ENCODE data around the gene TNNT3.
"Not testable (repeated sequence)": the region's sequence is repeated elsewhere in the genome, so short reads cannot be mapped to it uniquely, and the experiment has no call there.

The TNNT3 gene

DNA sequence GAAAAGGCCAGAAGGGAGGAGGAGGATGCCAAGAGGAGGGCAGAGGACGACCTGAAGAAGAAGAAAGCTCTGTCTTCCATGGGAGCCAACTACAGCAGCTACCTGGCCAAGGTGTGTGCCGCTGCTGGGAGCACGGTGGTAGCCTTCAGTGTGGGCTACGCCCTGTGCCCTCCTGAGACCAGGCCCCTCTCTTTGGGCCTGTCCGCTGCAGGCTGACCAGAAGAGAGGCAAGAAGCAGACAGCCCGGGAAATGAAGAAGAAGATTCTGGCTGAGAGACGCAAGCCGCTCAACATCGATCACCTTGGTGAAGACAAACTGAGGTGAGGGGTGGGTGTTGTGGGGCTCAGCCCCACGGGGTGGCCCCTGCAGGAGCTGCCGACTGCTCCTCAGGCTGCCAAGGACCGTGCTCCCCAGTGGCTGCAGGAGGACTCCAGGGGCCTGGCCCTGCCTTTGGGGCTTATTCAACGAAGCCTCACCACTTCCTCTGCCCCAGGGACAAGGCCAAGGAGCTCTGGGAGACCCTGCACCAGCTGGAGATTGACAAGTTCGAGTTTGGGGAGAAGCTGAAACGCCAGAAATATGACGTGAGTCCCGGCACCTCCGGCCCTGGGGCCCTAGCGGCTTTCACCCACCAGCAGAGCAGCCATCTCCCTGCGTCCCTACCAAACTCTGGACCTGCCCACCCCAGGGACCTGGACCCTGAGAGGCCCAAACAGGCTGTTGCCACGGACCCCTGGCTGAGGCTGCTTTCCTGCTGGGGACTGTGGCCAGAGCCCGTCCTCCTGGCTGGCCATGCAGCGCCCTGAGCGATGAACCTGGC lies 15.0 kb downstream of the TNNT3 start:
- DNase-seq (ENCODE audit: low read depth, low spot score), result no peak

DNA sequence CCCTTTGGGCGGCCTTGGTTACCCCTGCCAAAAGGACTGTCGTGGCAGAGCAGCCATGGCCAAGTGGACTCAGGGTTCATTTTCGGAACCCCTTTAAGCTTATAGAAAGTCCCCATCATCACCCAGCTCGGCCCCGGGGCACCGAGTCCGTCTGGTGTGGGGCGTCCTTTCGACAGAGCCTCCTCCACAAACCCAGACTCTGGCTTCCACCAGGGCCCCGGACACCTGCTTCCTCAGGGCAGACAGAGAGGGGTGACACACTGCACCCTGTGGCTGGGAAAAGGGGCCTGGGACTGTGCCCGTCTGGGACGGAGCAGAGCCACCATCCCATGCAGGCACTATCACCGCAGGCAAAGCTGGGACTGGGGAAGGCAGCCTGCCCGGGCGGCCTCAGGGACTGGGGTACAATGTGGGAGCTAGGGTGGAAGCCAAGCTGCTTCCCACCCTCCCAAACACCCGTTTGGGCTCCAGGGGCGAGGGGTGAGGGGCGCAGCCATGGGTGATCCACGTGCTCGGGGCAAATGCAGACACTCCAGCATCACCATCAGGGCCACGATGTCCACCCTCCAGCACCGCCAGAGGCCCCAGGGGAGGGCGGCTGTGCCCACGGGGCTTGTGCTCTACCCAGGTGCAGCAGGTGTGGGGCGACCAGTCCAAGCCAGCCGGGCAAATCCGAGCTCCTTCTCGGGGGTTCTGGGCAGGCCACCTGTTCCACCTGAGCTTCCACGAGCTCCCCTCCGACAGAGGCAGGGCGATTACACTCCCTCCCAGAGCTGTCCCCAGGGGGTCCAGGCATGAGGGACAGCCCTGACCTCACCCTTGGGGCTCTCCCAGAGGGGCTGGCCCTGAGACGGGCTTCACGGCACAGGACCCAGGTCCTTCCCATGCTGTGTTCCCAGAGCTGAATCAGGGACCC lies 15.9 kb downstream of the TNNT3 start:
- no peak for DNase-seq (ENCODE audit: low read depth, low spot score)

DNA sequence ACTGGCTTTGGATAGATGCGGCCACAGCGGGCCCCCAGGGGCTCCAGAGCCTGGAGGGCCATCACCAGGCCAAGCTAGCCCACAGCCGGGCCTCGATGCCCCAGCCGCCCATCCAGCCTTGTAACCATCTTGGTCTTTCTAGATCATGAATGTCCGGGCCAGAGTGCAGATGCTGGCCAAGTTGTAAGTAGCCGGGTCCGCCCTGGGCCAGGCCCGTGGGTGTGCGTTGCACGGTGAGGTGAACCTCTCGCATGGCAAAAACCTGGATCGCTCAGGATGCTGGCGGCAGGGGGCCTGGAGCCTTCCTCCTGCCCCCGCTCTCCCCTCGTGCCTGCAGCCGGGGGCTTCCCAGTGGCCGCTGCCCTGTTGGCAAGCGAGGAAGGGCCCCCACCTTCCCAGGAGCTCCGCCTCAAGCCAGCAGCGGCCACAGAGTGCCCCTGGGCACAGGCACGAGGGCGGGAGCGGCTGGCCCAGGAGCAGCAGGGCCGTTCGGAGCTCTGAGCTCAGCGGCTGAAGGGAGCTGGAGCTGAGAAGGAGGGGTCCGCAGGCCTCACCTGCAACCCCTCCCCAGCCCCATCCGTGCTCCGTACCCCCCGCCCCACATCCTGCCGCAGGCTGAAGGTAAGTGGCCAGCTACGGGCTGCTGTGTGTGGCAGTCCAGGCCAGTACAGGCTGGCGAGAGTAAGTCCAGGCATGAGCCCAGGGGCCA lies 16.7 kb downstream of the TNNT3 start:
- DNase-seq (ENCODE audit: low read depth, low spot score), result no peak

- DNase-seq (ENCODE audit: low read depth, low spot score), result no peak
These were observed 17.5 kb downstream of the TNNT3 start for GRCh38 chr11:1936781-1937615.

DNA sequence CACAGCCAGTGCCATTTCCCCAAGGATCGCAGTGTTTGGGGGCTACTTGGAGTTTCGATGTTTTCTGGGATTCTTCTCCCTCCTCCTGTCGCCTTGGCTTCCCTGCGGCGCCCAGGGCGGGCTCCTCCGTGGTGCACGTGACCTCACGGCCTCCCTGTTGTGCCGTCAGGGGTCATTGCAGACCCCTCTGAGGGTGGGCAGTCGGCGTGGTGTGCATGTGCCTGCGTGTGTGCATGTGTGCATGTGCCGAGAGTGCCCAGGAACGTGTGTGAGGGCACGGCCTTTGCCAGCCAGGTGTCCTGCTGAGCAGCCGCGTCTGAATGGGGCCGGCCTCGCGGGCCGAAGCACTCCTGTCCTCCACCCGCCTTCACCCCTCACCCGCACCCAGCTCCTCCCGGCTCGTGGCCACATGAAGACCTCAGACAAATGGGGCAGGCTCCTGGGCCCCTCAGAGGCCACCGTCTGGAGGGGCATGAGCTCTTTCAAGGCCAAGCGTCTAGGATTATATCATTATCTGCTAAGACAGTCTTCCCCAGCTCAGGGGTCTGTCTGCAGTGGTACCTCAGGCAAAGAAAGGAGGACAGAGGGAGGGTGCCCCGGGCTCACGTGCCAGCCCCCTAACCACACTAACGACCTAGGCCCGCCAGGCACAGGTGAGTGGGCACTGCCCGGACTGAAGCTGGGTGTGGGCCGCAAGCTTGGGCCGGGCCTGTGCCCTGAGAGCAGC lies 18.3 kb downstream of the TNNT3 start:
- DNase-seq (ENCODE audit: low read depth, low spot score), result no peak

DNA sequence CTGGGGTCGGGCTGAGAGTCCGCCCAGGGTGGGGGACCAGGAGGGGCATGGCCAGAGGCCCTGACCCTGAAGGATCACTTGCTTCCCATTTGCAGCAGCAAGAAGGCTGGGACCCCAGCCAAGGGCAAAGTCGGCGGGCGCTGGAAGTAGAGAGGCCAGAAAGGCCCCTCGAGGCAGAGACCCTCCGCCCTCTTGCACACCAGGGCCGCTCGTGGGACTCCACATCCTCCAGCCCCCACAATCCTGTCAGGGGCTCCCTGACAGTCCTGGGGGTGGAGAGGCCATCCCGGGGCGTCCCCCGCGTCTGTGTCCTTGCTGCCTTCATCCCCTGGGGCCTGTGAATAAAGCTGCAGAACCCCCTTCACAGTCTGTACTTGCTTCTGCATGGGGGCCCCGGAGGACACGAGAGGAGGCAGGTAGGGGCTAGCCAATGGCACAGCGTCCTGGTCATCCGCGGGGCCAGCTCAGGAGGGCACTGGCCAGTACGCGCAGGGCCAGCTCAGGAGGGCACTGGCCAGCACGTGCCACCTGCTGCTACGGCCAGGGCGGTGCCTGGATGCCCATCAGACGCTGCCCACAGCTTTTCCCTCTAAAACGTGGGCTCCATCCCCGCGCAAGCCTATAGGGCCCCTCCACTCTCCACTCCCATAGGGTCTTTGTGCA lies 19.0 kb downstream of the TNNT3 start:
- no peak for DNase-seq (ENCODE audit: low read depth, low spot score)

- no peak for DNase-seq (ENCODE audit: low read depth, low spot score)
These were observed 19.6 kb downstream of the TNNT3 start for GRCh38 chr11:1939006-1939625.

GRCh38 chr11:1939788-1940187 lies 20.3 kb downstream of the TNNT3 start:
- DNase-seq (ENCODE audit: low read depth, low spot score), result not testable (repeated sequence)

DNA sequence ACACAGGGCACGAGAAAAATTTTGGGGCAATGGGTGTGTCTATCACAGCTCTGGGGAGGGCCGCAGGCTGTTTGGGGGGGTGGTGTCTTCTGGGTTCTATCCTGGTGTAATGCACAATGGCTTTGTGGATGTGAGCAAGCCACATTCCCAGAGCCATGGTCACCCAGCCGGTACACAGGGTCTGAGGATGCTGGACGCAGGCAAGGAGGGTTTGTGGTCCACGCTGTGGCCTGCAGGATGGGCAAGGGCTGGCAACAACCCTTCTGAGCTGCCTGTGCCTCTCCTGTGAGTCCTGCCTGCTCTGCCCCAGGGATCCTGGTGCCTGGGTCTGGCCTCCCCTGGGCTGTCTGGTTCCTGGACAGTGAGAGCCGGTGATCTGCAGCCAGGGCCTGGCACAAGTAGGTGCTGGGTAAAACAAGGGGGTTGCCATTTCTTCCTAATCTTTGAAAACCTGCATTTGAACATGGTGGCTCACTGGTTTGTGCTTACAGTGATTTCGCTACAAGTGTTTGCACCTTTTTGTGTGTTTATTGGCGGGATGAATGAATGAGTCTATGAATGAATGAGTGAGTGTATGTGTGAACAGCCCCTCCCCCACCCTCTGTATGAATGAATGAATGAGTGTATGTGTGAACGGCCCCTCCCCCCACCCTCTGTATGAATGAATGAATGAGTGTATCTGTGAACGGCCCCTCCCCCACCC lies 23.2 kb downstream of the TNNT3 start:
- DNase-seq (ENCODE audit: low read depth, low spot score), result no peak

DNA sequence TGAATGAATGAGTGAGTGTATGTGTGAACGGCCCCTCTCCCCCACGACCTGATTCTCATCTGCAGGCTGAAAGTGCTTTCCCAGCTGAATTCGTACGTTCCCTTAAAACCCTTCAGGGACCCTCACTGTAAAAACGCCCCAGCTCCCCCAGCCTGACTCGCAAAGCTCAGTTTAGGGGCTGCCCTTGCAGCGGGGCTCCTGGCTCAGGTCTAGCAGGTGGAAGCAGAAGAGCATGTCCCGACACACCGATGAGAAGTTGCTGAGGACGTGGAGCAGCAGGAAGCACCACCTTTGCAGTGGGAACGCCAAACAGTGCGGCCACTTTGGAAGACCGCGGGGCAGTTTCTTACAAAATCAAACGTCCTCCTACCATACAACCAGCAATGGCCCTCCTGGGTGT lies 24.1 kb downstream of the TNNT3 start:
- DNase-seq (ENCODE audit: low read depth, low spot score), result no peak

- DNase-seq (ENCODE audit: low read depth, low spot score), result no peak
These were observed 24.5 kb downstream of the TNNT3 start for GRCh38 chr11:1943977-1944376.

DNA sequence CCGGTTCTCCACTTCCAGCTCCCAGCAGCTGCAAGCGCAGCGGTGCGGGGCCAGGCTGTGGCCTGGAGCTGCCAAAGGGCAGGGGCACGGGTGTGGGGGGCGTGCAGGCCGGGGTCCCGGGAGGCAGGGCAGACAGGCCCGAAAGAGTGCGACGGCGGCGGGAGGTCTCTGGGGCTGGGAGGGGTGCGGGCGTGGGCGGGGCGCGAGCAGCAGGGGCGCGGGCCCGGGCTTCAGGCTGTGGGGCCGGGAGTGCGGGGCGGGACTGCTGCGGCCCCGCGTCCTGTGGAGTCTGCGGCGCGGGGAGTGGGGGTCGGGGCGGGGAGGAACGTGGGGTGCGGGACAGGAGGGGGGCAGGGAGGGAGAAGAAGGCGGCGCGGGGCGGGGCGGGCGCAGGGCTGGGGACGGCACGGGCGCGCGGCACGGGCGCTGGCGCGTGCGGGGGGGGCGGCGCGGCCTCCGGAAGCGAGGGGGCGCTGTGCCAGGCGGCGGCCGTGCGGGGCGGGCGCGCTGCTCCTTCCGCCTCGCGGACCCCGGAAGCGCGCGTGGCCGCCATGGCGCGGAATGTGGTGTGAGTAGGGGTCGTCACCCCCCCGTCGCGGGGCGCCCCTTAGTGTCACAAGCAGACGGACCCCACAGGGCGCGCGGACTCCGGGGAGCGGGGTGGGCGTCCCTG lies 27.4 kb downstream of the TNNT3 start, which contains the start of gene MRPL23:
MRPL23 (plus strand) TSS at position 521 of the 673 bp plus-strand sequence; CDS start at position 552, 31 bp downstream.
- DNase-seq (ENCODE audit: low read depth, low spot score), result no peak

DNA sequence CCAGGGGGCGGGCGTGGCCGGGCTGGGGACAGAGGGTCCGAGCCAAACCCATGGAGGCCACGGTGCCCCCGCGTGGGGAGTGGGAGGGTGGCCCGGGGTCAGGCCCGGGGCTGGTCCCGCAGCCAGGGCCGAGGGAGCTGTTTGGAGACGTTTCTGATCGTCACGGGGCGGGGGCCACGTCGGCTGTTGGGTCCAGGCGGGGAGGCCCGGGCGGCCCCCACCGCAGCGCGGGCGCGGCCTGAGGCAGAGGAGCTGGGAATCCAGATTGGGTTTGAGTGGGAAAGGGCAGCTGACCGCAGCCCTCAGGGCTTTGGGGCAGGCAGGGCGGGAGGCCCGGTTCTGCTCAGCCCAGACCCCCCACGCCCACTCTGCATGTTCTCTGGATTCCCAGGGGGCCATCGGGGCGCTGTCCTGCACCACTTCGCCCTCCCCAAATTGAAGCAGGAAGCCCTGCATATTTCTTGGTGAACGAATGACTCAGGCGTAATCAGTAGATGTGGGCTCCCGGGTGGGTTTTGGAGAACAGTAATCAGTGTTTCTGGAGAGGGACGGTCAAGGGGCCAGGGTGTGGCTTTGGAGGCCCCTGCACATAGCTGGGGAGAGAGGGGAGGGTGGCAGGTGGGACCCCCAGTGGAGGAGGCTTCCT lies 28.2 kb downstream of the TNNT3 start:
- no peak for DNase-seq (ENCODE audit: low read depth, low spot score)

GRCh38 chr11:1948389-1948788 lies 28.9 kb downstream of the TNNT3 start:
- DNase-seq (ENCODE audit: low read depth, low spot score), result no peak

- no peak for DNase-seq (ENCODE audit: low read depth, low spot score)
These were observed 29.8 kb downstream of the TNNT3 start for GRCh38 chr11:1949302-1949701.

- no peak for DNase-seq (ENCODE audit: low read depth, low spot score)
These were observed 30.4 kb downstream of the TNNT3 start for GRCh38 chr11:1949922-1950321.

GRCh38 chr11:1952806-1953482 lies 33.4 kb downstream of the TNNT3 start:
- no peak for DNase-seq (ENCODE audit: low read depth, low spot score)

Data from smooth muscle cell of the brain vasculature (primary cell).